HL-60 (cell line): ENCODE results near the gene KCNQ1.

Experiments
- DNase-seq, 2 experiments: peaks; one replicate each; pipeline ENCODE4 v3.0.0-alpha.2; 2010 to 2020; ENCODE audit warnings: low read depth in 1 of 2, low spot score in 1 of 2
- H3K27ac ChIP-seq: fragments of 250-450 bp; sonication (Bioruptor Pico); replicated peaks from 2 replicates; pipeline ENCODE4 v1.5.1; 2020; ENCODE audit warnings: mild to moderate bottlenecking, moderate library complexity
- H3K27me3 ChIP-seq: fragments of 250-450 bp; sonication (Bioruptor Pico); 2 replicates; pipeline ENCODE4 v1.5.1; 2021; ENCODE audit warnings: mild to moderate bottlenecking, moderate library complexity; ENCODE audit not compliant: insufficient read depth, poor library complexity, severe bottlenecking
- H3K4me3 ChIP-seq: replicated peaks from 2 replicates; pipeline ENCODE4 v1.5.1; 2011; ENCODE audit warnings: mild to moderate bottlenecking, control low read depth, low read length; ENCODE audit not compliant: insufficient read depth
- GABPA ChIP-seq: IDR thresholded peaks from 2 replicates; pipeline ENCODE4 v1.6.1; 2012; ENCODE audit warnings: low read depth
- POLR2AphosphoS5 ChIP-seq: IDR thresholded peaks from 2 replicates; pipeline ENCODE4 v1.6.1; 2012; ENCODE audit warnings: low read depth
- SPI1 ChIP-seq: IDR thresholded peaks from 2 replicates; pipeline ENCODE4 v1.6.1; 2012; ENCODE audit warnings: low read depth, mild to moderate bottlenecking, borderline replicate concordance
- TF ChIP-seq, protein P1 (sequence below): IDR thresholded peaks from one replicate; pipeline ENCODE4 v1.5.1; 2011; ENCODE audit warnings: low read length, control low read depth, inconsistent platforms; ENCODE audit not compliant: insufficient read depth
- TF ChIP-seq, protein P2 (sequence below): IDR thresholded peaks from 2 replicates; pipeline ENCODE4 v1.6.1; 2012; ENCODE audit warnings: low read depth; ENCODE audit not compliant: insufficient replicate concordance

Gene KCNQ1

DNA sequence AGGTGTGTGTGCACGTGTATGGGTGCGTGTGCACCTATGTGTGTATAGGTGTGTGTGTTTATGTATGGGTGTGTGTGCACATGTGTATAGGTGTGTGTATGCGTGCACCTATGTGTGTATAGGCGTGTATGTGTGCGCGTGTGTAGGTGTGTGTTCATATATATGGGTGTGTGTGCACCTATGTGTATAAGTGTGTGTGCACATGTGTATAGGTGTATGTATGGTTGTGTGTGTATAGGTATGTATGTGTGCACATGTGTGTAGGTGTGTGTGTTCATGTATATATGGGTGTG, 26.9 kb downstream of the KCNQ1 start:
- DNase-seq, result no peak
- Histone ChIP-seq H3K27ac (no peak overlapping the region), H3K4me3 (no peak overlapping the region), H3K27me3 (no peaks in the 10 kb centered on the region)
- TF ChIP-seq, protein P1, sequence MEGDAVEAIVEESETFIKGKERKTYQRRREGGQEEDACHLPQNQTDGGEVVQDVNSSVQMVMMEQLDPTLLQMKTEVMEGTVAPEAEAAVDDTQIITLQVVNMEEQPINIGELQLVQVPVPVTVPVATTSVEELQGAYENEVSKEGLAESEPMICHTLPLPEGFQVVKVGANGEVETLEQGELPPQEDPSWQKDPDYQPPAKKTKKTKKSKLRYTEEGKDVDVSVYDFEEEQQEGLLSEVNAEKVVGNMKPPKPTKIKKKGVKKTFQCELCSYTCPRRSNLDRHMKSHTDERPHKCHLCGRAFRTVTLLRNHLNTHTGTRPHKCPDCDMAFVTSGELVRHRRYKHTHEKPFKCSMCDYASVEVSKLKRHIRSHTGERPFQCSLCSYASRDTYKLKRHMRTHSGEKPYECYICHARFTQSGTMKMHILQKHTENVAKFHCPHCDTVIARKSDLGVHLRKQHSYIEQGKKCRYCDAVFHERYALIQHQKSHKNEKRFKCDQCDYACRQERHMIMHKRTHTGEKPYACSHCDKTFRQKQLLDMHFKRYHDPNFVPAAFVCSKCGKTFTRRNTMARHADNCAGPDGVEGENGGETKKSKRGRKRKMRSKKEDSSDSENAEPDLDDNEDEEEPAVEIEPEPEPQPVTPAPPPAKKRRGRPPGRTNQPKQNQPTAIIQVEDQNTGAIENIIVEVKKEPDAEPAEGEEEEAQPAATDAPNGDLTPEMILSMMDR, result no peak
- TF ChIP-seq SPI1, result no peak
- TF ChIP-seq POLR2AphosphoS5, result no peak
- TF ChIP-seq GABPA, result no peak
- TF ChIP-seq, protein P2, sequence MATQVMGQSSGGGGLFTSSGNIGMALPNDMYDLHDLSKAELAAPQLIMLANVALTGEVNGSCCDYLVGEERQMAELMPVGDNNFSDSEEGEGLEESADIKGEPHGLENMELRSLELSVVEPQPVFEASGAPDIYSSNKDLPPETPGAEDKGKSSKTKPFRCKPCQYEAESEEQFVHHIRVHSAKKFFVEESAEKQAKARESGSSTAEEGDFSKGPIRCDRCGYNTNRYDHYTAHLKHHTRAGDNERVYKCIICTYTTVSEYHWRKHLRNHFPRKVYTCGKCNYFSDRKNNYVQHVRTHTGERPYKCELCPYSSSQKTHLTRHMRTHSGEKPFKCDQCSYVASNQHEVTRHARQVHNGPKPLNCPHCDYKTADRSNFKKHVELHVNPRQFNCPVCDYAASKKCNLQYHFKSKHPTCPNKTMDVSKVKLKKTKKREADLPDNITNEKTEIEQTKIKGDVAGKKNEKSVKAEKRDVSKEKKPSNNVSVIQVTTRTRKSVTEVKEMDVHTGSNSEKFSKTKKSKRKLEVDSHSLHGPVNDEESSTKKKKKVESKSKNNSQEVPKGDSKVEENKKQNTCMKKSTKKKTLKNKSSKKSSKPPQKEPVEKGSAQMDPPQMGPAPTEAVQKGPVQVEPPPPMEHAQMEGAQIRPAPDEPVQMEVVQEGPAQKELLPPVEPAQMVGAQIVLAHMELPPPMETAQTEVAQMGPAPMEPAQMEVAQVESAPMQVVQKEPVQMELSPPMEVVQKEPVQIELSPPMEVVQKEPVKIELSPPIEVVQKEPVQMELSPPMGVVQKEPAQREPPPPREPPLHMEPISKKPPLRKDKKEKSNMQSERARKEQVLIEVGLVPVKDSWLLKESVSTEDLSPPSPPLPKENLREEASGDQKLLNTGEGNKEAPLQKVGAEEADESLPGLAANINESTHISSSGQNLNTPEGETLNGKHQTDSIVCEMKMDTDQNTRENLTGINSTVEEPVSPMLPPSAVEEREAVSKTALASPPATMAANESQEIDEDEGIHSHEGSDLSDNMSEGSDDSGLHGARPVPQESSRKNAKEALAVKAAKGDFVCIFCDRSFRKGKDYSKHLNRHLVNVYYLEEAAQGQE, result no peak

DNA sequence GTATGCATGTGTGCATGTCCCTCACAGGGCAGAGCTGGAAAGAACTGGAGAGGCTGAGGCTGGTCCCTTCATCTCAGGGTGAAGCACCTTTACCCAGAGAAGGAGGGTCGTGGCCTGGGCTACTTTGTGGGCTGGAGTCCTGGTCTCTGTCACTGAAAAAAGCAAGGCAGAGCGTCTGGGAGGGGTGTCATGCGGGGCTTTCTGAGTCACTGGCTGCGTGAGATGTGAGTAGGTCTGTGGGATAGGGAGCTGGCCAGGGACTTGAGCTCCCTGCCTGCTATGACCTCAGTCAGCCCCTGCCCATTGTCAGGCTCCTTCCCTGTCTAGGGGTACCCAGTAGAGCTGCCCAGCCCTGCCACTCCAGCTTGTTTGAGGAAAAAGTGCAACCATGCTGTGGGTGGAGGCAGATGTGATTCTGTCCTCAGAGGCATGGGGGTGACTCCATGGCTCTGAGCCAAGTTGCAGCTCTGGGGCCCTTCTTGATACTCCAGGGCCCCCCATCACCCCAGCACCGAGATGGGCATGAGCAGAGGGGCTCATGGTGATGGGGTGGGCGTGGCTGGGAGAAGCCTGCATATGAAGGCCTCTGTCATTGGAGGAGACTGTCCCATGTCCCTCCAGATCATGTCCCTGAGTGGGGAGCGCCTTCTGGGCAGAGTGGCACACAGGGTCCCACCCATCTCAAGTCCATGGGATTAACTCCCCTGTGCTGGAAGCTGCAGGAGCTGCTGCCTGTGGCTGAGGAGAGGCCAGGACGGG, 27.8 kb downstream of the KCNQ1 start:
- no peak overlapping the region for H3K27ac ChIP-seq
- no peak overlapping the region for H3K4me3 ChIP-seq
- no peaks in the 10 kb centered on the region for H3K27me3 ChIP-seq
- no peak for TF ChIP-seq SPI1
- no peak for TF ChIP-seq POLR2AphosphoS5
- TF ChIP-seq, protein P2, result no peak
- no peak for TF ChIP-seq GABPA
- TF ChIP-seq, protein P1, result no peak
- DNase-seq, result no peak

DNA sequence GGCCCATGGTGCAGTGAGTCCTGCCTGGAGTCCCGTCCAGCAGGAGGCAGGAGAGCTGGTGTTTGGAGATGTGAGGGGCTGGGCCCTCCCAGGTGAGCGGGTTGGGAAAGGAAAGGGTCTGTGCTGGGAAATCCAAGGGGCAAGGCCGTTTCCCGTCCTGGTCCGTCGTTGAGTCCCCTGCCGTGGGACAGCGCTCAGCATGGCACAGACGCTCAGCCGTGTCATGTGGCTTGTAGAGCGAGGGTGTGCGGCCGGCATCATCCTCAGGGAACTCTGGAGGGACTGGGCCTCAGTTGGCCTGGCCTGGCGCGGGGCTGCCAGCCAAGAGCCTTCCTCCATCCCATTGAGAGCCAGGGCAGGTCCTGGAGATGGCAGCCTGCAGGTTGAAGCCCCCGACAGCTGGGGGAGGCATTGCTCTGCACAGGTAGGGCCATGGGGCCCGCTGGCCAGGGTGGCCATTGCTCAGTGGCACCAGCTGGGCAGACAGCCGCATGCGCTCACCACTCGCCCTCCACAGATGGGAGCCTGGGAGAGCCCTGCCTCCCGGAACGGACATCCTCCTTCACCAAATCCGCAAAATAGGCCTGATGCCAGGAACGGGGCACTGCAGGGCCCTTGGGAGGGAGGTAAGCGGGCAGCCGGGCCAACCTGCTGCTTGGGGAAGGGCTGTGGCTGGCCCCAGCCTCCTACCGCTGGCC, 28.7 kb downstream of the KCNQ1 start:
- no peak overlapping the region for H3K27ac ChIP-seq
- no peaks in the 10 kb centered on the region for H3K27me3 ChIP-seq
- DNase-seq, result no peak
- TF ChIP-seq GABPA (no peak), POLR2AphosphoS5 (no peak), SPI1 (no peak)
- TF ChIP-seq, protein P2, result no peak
- TF ChIP-seq, protein P1, result no peak
- no peak overlapping the region for H3K4me3 ChIP-seq
